ENCODE data around the gene LZTS2. TPM values are rescaled to one million over a fixed set of nuclear protein-coding genes. Genes with fewer than 3 reads are reported as not detected.
A peak's percentile ranks its signal among the peaks of the same experiment; 100 is the strongest.

The LZTS2 gene
- total RNA-seq, 2 donors from 2014 or later = 29.7 to 38.4 TPM

- H3K4me3 ChIP-seq = no peak overlapping the region
- no peaks in the 10 kb centered on the region for H3K36me3 ChIP-seq (replicated peaks in 1 of 2; ENCODE audit: insufficient read depth in 1 of 2, low read depth in 2 of 2)
- no peak overlapping the region for H3K27ac ChIP-seq
- H3K4me1 ChIP-seq = peaks cover 35% of the 10 kb centered on the region
- intact Hi-C loops (cut with DNase I) = no loop called here
- WGBS, 2 donors = 63 to 65% methylated on average over 9 to 27 of the region's 27 CpGs
- no peak for ATAC-seq
- no peak for DNase-seq
- TF ChIP-seq POLR2A (IDR thresholded peaks at IDR 0.05) (no peak), CTCF (IDR thresholded peaks at IDR 0.05) (no peak)
- H3K9me3 ChIP-seq = no peaks in the 10 kb centered on the region
- no peaks in the 10 kb centered on the region for H3K27me3 ChIP-seq
Observed at GRCh38 chr10:101029520-101030295, 30.1 kb downstream of the LZTS2 start.

GRCh38 chr10:101030496-101031127 lies 31.0 kb downstream of the LZTS2 start:
- intact Hi-C loops (cut with DNase I) = no loop called here
- no peak for DNase-seq
- H3K4me3 ChIP-seq = no peak overlapping the region
- 6 to 26% methylated on average over 14 to 24 of the region's 25 CpGs for WGBS, 2 donors
- peak overlapping the region in 2 of 4 donors; percentile 85 to 89 for H3K27ac ChIP-seq
- ATAC-seq = no peak
- no peaks in the 10 kb centered on the region for H3K9me3 ChIP-seq
- TF ChIP-seq CTCF (IDR thresholded peaks at IDR 0.05) (peak in 1 of 7 experiments; percentile 9), POLR2A (IDR thresholded peaks at IDR 0.05) (no peak)
- H3K36me3 ChIP-seq (replicated peaks in 1 of 2; ENCODE audit: insufficient read depth in 1 of 2, low read depth in 2 of 2) = no peaks in the 10 kb centered on the region
- no peaks in the 10 kb centered on the region for H3K27me3 ChIP-seq
- H3K4me1 ChIP-seq = peaks cover 35% of the 10 kb centered on the region

GRCh38 chr10:101031128-101031795 lies 31.7 kb downstream of the LZTS2 start, which contains the start of the genes PDZD7 and SFXN3:
PDZD7 (minus strand) TSS chr10:101031129; CDS start chr10:101030219, 910 bp downstream.
SFXN3 (plus strand) TSS chr10:101031234; CDS start chr10:101034695, 3,461 bp downstream.
- TF ChIP-seq POLR2A (IDR thresholded peaks at IDR 0.05) (peak; percentile 18 to 56 (median 54)), CTCF (IDR thresholded peaks at IDR 0.05) (peak in 1 of 7 experiments; percentile 0)
- Histone ChIP-seq H3K4me1 (peaks cover 35% of the 10 kb centered on the region), H3K9me3 (no peaks in the 10 kb centered on the region), H3K36me3 (replicated peaks in 1 of 2; ENCODE audit: insufficient read depth in 1 of 2, low read depth in 2 of 2) (peaks cover 0 to 3% of the 10 kb centered on the region in 2 donors), H3K27ac (peak within 1 kb of the TSS; percentile 74 to 97 (median 87)), H3K27me3 (no peaks in the 10 kb centered on the region), H3K4me3 (peak within 1 kb of the TSS; percentile 26 to 52)
- intact Hi-C loops (cut with DNase I) = no loop called here
- WGBS, 2 donors = 0% methylated on average over 18 to 38 of the region's 38 CpGs
- ATAC-seq (peak; percentile 94), DNase-seq (peak; percentile 97 to 98 (median 98))

- H3K4me1 ChIP-seq = peaks cover 35% of the 10 kb centered on the region
- WGBS, 2 donors = 0% methylated on average over 23 to 47 of the region's 47 CpGs
- DNase-seq = peak; percentile 62 to 75 (median 70)
- H3K4me3 ChIP-seq = peak overlapping the region; percentile 26 to 52
- ATAC-seq = peak; percentile 49
- TF ChIP-seq CTCF (IDR thresholded peaks at IDR 0.05) (no peak), POLR2A (IDR thresholded peaks at IDR 0.05) (no peak)
- intact Hi-C loops (cut with DNase I) = no loop called here
- H3K36me3 ChIP-seq (replicated peaks in 1 of 2; ENCODE audit: insufficient read depth in 1 of 2, low read depth in 2 of 2) = peaks cover 0 to 6% of the 10 kb centered on the region in 2 donors
- no peaks in the 10 kb centered on the region for H3K9me3 ChIP-seq
- H3K27ac ChIP-seq = peak overlapping the region; percentile 74 to 97 (median 87)
- H3K27me3 ChIP-seq = no peaks in the 10 kb centered on the region
Observed at GRCh38 chr10:101031796-101032636, 32.4 kb downstream of the LZTS2 start.
